Panc1 (cell line): ENCODE data around the gene CRADD.

Experiments used
- POLR2AphosphoS5 ChIP-seq: IDR thresholded peaks from 2 replicates; pipeline ENCODE4 v1.6.1; 2012; ENCODE audit warnings: mild to moderate bottlenecking, low read depth, low read length, moderate library complexity
- TF ChIP-seq, protein P1 (sequence below): fragments of 450-650 bp; IDR thresholded peaks from 2 replicates; pipeline ENCODE4 v1.5.1; 2017; ENCODE audit warnings: mild to moderate bottlenecking

DNA sequence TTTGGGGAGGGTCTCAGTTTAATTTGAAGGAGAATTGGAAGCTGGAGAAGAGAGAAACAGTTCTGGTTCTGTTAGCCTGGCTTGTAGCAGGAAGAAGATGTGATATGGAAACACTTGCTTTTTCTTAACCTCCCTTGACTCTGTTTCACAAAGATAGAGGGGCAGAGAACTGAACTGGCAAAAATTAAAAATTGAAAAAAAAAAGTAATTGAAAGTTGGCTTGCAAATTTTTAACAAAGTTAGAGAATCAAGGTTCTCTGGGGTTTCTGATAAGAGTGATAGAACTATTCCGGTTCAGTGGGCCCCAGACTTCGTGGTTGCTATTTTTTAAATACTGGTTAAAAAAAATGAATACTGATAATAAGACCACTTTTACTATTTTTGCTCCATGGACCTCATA is 2.8 kb downstream of the CRADD start:
- TF ChIP-seq, protein P1, sequence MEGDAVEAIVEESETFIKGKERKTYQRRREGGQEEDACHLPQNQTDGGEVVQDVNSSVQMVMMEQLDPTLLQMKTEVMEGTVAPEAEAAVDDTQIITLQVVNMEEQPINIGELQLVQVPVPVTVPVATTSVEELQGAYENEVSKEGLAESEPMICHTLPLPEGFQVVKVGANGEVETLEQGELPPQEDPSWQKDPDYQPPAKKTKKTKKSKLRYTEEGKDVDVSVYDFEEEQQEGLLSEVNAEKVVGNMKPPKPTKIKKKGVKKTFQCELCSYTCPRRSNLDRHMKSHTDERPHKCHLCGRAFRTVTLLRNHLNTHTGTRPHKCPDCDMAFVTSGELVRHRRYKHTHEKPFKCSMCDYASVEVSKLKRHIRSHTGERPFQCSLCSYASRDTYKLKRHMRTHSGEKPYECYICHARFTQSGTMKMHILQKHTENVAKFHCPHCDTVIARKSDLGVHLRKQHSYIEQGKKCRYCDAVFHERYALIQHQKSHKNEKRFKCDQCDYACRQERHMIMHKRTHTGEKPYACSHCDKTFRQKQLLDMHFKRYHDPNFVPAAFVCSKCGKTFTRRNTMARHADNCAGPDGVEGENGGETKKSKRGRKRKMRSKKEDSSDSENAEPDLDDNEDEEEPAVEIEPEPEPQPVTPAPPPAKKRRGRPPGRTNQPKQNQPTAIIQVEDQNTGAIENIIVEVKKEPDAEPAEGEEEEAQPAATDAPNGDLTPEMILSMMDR: no peak
- no peak for TF ChIP-seq POLR2AphosphoS5
